ENCODE measurements around the gene KIRREL3. TPM values are rescaled to one million over a fixed set of nuclear protein-coding genes. Genes with fewer than 3 reads are reported as not detected.
A peak's percentile ranks its signal among the peaks of the same experiment; 100 is the strongest.

The KIRREL3 gene
- total and polyA plus RNA-seq, 2 of the 4 experiments (the other 2 are of a cell fraction) = 10.9 to 15.9 TPM

GRCh38 chr11:126587541-126587940 is 413.0 kb downstream of the KIRREL3 start:
- WGBS, 2 experiments (ENCODE audit: extremely low coverage in 2 of 2, insufficient read length in 1 of 2) = no CpG with 5 or more reads among the region's 4 CpGs
- H4K5ac ChIP-seq (ENCODE audit: low read depth, low read length) = no peak overlapping the region
- H3K79me1 ChIP-seq (ENCODE audit: low read depth in 1 of 2, low read length in 2 of 2) = peaks cover 0 to 8% of the 10 kb centered on the region in 2 experiments; a peak in 1 of 4 replicates
- H3K27me3 ChIP-seq (ENCODE audit: control insufficient read depth, insufficient read depth, low read length) = no peaks in the 10 kb centered on the region
- H2BK5ac ChIP-seq (ENCODE audit: low read depth, low read length, poor library complexity, severe bottlenecking) = no peak overlapping the region
- H3K4me2 ChIP-seq (ENCODE audit: low read depth, low read length) = no peak overlapping the region; the same call in 1 of the 2 replicates
- no TSS peak for BruUV-seq (replicated peaks)
- 0 out of 2 replicates have a peak overlapping the region, but pooled peaks have one; percentile 16 for H4K91ac ChIP-seq (ENCODE audit: insufficient read depth, low read depth, low read length)
- no peak overlapping the region for H3K4me3 ChIP-seq (ENCODE audit: insufficient read depth, low read depth, low read length)
- intact Hi-C loops (cut with micrococcal nuclease) = no loop called here
- dilution Hi-C loops (cut with HindIII; ENCODE audit: low sequenced_read_pairs, unreplicated experiment) = no loop called here
- no peak overlapping the region for H3K14ac ChIP-seq (replicated peaks; ENCODE audit: low read depth, low read length)
- H3K4me1 ChIP-seq (ENCODE audit: control insufficient read depth, insufficient read depth, low read length) = peaks cover 9% of the 10 kb centered on the region
- H2BK15ac ChIP-seq (ENCODE audit: low read depth, low read length) = no peak overlapping the region
- peaks cover 20% of the 10 kb centered on the region; the same call in 1 of the 2 replicates for H3K9me1 ChIP-seq (ENCODE audit: insufficient read depth, low read length)
- in situ Hi-C loops (cut with MboI; ENCODE audit: low sequenced_read_pairs) = no loop called here
- no peak overlapping the region for H3K56ac ChIP-seq (ENCODE audit: extremely low read depth, insufficient read depth, low read length)
- H3K9ac ChIP-seq (ENCODE audit: low read depth, low read length) = no peak overlapping the region
- no peaks in the 10 kb centered on the region for H3K36me3 ChIP-seq (ENCODE audit: control insufficient read depth, insufficient read depth, low read length)
- DNase-seq (no peak), ATAC-seq (ENCODE audit: low read depth) (no peak)
- H3K27ac ChIP-seq (ENCODE audit: insufficient read depth, low read length) = no peak overlapping the region
- H3K9me3 ChIP-seq (ENCODE audit: control insufficient read depth, insufficient read depth, low read length) = no peaks in the 10 kb centered on the region
- POLR2A ChIA-PET (ENCODE audit: unreplicated experiment) = no interaction called here
- no peak overlapping the region for H3K4ac ChIP-seq (ENCODE audit: low read depth, low read length)
- H2BK120ac ChIP-seq (ENCODE audit: low read depth, low read length) = no peak overlapping the region
- no peak overlapping the region for H2AK5ac ChIP-seq (ENCODE audit: low read depth, low read length)
- H2BK20ac ChIP-seq (ENCODE audit: low read depth, low read length) = no peak overlapping the region
- no peak overlapping the region for H2AFZ ChIP-seq (replicated peaks; ENCODE audit: low read length, poor library complexity)
- H2AK9ac ChIP-seq (replicated peaks; ENCODE audit: low read depth, low read length, poor library complexity) = no peak overlapping the region
- TF ChIP-seq NFE2L2 (IDR thresholded peaks at IDR 0.05; ENCODE audit: low read depth, low read length) (no peak), MAZ (IDR thresholded peaks at IDR 0.05; ENCODE audit: borderline replicate concordance, low read depth, low read length) (no peak), FOS (IDR thresholded peaks at IDR 0.05; ENCODE audit: low read depth, low read length) (no peak), ELK1 (IDR thresholded peaks at IDR 0.05; ENCODE audit: borderline replicate concordance, low read depth, low read length) (no peak), CHD1 (IDR thresholded peaks at IDR 0.05; ENCODE audit: low read depth, low read length) (no peak), CEBPB (IDR thresholded peaks at IDR 0.05; ENCODE audit: low read depth, low read length) (peak; percentile 40; the same call in 1 of the 2 replicates)
- no peak overlapping the region for H3K18ac ChIP-seq (ENCODE audit: low read depth, low read length)
- H4K20me1 ChIP-seq (ENCODE audit: insufficient read depth, low read length) = no peaks in the 10 kb centered on the region
- no peak overlapping the region for H3K23ac ChIP-seq (ENCODE audit: low read depth, low read length)
- CTCF ChIA-PET = no interaction called here
- H4K8ac ChIP-seq (ENCODE audit: low read depth in 2 of 2, low read length in 2 of 2) = no peak overlapping the region

All from IMR-90 (cell line).